HG02623 (cell line): ENCODE data around the gene SOS1.

Source experiments
- ATAC-seq: cut with Tn5 transposase; IDR thresholded peaks from one replicate; pipeline ENCODE4 v1.9.1; 2021; ENCODE audit warnings: moderate library complexity; ENCODE audit not compliant: unreplicated experiment

The SOS1 gene

DNA sequence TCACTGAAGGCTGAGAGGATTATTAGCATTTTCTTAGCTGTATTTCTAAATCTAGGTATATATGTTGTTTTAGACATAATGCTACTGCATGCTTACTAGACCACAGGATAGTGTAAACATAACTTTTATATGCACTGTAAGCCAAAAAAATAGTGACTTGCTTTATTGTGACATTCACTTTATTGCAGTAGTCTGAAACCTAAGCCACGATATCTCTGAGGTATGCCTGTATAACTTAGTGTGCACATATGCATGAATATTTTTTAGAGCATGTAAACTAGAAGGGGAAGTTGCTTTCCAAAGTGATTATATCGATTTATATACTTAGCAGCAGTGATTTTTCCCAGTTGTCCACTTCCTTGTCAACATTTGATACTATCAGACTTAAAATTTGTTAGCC lies 81.8 kb downstream of the SOS1 start:
- no peak for ATAC-seq

DNA sequence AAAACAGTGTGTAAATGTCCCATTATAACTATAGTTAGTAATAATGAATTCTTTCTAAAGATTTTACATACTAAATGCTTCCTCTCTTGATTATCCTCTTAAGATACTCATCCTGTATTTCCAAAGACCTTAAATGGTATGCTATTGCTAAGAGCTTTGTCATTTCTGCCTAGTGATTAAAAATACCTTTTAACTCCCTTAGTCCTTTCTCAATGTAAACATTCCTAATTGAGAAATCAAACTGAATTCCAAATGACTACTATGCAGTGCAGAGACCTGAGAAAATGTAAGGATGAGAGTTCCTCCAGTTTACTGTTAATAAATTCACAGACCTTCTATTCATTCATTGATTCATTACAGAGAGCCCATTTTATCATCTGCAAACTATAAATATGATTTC lies 86.9 kb downstream of the SOS1 start:
- ATAC-seq: no peak

- ATAC-seq: no peak
These were observed 93.4 kb downstream of the SOS1 start for GRCh38 chr2:39027421-39027820.

GRCh38 chr2:39024833-39025232 lies 96.0 kb downstream of the SOS1 start:
- no peak for ATAC-seq

DNA sequence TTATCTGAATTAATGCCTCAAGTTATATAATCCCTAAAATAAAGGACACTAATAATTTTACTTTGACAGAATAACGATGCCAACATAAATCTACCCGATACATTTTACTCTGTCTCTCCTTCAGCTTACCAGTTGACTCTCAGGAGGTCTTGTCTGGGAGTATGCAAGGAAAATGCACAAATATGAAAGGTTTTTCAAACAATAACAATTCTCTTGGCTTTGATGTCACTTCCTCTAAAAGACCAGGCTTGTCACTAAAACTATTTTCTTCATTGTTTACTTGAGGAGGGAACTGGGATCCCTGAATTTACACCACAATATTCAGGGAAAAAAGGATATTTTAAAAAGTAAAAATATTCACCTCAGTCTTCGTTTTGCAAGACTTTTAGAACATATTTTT lies 97.2 kb downstream of the SOS1 start:
- ATAC-seq: no peak

DNA sequence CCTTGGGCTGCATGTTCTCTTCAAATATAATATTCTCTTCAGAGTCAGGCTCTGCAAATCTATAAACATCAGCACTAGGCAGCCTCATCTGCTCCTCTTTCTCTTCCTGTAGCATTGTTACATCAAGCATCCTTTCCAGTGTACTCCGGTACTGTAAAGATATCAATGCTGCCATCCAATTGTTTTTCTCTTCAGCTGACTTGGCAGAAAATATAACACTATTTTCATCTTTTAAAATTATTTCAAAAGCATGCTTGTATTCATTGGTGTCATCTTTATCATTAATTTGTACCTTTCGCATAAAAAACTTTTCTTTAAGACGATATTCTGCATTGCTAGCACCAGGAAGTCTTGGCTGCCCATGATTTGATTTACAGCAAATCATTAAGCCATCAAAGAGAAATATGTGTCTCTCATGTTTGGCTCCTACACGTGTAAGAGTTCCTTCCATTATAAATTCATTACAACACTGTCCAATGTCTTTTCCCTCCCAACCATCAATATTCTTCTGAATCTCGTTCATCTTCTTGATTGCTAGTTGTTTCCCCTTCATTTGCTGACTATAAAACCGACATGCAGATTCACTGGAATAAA lies 98.1 kb downstream of the SOS1 start:
- ATAC-seq: no peak

DNA sequence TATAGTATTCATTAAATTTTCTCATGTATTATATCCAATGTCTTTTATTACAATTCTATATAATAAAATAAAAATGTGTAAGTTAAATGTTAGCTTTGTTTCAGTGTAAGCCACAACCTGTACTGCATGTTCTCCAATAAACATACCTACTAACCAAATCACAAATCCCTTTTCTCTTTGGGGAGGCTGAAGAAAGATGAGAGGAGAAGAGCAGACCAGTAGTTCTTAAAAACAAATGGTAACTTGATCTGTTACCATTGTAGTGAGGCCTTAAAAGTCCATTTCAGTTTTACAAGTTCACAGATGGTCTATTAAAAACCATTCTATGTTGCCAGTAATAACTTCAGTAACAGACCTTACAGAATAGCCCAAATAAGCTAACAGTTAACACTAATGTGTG lies 100.5 kb downstream of the SOS1 start:
- no peak for ATAC-seq

GRCh38 chr2:39018638-39019037 lies 102.2 kb downstream of the SOS1 start:
- ATAC-seq: no peak

DNA sequence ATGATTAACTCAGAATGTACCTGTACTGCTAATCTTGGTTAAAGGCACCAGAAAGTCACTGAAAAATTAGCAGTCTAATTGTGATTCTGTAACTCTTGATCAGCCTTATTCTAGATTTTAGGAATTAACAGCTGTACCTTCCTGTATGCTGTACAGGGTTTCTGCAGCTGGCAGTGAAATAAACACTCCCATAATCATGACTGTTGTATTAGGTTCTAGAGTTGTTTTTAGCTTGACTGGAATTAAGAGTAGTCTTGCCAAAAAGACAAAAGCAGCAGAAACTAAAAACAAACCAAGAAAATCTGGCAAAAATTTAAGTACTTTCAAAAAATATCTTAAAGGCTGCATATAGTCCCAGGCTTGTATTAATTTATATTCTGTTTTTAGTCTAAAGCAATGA lies 103.5 kb downstream of the SOS1 start:
- ATAC-seq: no peak

DNA sequence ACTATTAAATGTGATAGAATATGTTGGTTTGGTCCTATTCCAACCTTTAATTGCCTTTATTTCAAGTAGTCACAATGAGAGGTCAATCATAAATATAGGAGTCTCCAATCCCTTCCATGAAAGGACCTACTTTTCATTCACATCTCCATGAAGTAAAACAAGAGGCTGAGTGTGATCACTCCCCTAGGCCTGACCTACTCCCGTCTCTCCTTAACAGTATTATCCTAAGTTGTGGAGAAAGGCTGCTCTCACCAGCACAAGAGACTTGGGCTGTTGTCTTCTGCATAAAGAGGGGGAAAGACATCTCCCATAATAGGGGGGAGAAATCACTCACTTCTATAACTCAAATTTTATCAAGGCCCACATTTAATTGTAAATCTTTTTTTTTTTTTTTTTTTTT lies 105.4 kb downstream of the SOS1 start:
- no peak for ATAC-seq

DNA sequence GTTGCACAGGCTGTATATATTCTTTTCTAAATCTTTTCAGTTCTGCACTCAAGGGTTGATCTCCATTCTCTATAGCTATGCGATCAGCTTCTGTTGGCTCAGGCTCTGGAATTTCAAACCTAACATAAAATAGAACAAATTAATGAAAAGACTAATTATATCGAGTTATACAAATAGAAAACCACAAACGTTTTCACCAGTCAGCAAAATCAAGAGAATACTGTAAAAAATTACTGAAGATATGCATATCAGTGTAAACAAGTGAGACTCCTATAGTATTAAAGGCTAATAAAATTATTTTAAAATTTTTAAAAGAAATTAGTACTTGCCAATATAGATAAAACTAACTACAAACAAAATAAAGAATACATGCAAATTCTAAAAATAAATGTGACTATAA lies 107.0 kb downstream of the SOS1 start:
- no peak for ATAC-seq

- ATAC-seq: no peak
These were observed 112.2 kb downstream of the SOS1 start for GRCh38 chr2:39008665-39009064.

DNA sequence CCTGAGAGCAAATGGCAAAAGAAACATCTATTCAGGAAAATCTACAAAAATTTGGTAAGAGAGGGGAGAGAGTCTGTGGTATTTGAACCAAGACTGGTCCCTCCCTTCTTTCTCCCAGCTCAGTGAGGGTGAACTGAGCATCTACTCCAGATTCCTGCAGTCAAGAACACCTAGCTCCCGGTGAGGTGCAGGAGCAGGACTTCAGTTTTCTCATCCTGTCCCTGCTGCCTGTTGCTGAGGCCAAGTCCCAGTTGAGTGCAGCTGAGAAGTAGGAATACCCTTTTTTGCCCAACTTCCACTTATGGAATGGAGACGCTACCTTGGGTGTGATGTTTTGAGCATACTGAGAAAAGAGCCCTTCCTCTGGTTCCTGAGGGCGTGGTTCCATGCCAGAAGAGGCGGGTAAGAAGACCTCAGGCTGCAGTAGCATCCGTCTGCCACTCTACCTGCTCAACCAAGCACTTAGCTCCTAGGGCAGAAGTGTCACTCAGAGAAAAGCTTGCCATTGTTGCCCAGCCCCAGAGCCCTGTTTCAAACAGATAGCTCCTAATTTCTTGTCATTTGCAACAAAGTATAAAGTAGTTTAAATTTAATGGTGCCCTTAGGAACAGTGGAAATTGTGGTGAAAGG lies 112.9 kb downstream of the SOS1 start:
- no peak for ATAC-seq

DNA sequence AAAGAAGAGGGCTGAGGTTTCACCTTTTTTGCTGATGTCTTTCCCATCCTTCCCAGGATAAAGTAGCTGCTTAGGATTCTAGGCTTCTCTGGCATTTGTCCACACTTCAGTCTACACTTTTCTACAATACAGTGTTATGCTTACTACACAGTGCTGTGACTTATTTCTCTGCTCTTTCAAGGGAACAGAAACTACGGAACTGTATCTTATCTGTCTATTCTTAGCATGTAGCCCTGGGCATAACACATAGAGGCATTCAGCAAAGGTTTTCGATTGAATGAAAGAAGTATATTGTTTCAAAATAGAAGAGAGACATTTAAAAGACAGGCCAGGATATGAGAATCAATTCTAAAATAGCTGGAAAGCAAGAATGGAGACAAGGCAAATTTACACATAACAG lies 120.3 kb downstream of the SOS1 start:
- ATAC-seq: no peak

DNA sequence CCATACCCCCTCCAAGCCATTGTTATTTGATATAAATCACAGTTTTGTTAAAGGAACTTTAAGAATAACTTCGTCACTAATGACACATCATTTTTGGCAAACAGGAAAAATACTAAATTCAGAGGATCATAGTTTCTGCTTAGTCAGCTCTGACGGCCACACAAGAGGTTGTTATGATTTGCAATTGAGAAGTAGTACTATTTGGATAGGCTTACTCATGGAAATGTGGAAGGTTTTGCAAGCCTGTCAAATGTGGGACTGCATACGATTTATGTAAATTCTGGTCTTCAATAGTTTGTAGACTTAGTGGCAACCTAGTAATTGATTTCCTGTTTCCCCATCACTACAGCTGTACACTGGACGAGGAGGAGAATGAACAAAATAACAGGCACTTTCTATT lies 123.1 kb downstream of the SOS1 start:
- ATAC-seq: no peak

DNA sequence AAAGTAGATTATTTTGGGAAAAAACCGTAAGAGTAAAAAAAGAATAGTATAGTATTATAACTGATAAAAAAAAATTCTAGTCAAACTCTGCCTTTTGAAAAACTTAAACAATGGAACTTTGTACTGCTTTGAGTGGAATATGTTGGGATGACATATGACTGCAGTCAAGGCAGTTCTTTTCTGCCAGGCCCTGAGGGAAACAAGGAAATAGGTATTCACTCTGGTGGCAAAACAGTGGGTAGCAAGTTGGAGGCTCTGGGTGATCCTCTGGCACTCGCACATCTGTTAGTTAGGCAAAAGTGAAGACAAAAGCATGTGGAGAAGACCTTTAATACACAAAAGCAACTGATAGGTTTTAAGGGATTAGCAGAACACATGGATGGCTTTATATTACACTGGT lies 129.0 kb downstream of the SOS1 start:
- no peak for ATAC-seq

DNA sequence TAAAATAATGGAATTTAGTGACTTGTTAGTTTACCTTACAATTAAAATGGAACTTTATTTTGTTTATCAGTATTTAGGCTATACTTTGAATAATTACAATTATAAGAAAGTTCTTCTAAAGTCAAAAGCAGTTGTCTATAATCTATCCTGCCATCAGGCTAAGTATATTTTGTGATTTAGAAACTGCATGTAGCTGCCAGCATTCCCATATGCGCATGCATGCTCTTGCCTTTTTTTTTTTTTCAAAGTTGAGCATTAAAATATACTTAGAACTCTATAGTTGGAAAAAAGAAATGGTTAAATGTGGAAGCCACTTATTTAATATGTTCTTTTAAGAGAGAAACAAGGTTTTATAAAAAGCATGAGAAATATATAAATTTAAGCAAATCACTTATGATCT lies 132.1 kb downstream of the SOS1 start:
- no peak for ATAC-seq

DNA sequence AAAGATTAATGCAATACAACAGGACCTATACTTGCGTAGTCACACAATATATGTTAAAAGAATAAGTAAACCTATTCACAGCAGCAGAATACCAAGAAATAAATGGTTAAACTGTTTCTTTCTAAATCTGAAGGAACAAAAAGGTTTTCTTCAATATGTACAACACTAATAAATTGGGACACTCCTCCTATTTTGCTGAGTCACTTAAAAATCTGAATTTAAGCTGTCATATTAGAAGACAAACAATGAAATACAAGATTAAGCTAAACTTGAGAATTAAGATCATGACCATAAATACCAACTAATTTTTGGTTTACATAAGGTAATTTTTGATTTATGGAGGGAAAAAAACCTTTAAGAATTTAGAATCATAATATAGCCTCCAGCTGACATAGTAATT lies 138.4 kb downstream of the SOS1 start:
- no peak for ATAC-seq

DNA sequence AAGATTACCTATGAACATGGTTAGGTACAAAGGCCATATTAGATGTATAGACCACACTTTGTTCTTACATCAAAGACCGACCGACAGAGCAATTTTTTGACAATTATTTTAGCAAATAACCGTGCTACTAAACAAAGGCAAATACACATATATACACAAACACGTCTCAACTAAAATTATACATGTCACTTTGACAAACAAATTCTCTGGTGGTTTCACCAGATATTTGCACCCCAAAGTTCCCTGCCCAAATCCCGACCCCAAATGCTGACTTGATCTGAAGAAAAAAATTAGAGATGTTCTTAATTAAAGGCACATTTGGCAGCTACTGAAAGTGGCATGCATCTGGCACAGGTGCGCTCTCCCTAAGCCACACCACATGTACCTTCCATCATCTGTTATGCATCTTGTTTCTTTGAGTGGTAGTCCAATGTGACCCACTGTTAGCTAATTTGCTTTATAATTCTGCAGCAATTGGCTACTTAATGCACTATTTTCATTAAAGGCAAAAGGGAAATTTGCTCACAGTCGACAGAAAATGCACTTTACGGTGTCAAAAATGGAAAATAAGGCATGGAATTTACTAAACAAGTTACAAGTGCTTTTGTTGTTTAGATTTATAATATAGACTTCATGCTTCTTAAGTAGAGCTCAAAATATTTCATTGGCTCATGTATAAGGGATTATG lies 139.0 kb downstream of the SOS1 start:
- ATAC-seq: no peak

GRCh38 chr2:38981003-38981669 lies 139.7 kb downstream of the SOS1 start:
- ATAC-seq: no peak

DNA sequence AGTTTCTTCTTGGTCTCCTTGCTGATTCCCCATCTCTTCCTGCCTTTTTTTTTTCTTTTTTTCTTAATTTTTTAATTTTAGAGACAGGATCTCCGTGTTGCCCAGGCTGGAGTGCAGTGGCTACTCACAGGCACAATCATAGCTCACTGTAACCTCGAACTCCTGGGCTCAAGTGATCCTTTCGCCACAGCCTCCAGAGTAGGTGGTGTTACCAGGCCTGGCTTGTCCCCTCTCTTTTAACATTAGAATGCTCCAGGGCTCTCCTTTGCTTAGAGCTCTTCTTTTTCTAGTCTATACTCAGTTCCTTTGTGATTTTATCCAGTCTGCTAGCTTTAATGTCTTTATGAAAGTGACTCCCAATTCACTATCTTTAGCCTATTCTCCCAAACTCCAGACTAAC lies 141.9 kb downstream of the SOS1 start:
- no peak for ATAC-seq

DNA sequence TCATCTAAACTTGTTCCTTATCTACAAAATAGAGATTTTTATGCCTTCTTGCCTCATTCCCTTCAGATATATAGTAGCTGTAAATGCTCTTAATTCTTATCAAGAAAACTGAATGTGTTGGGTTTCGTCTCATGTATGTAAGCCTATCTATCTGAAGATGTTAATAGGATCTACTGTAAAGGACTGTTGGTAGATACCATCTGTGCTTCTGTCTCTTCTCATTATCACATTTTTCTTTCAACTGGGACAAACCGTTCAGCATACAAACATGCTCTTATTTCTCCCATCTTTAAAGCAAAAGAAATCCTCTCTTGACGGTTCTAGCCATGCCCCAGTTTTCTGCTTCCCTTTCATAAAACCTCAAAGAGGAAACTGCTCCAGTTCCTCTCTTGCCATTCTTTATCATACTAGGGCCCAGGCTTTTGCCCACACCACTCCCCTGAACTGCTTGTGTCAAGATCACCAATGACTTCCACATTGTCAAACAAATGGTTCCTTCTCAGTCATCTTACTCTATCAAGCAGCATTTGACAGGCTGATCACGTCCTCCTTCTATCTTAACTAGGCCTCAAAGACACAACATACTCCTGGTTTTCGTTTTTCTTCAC lies 142.5 kb downstream of the SOS1 start:
- no peak for ATAC-seq
